HEK293 (cell line): ENCODE measurements around the gene MAP7D1.

Experiments
- CTCF ChIA-PET: fragments of 350-600 bp; formaldehyde crosslinking; extraction: SDS; loops from one replicate; lab custom pipeline; 2021; ENCODE audit warnings: antibody characterized with exemption; lab: Yijun Ruan, JAX
- POLR2A ChIA-PET: fragments of 300-600 bp; formaldehyde crosslinking; extraction: SDS; loops from one replicate; lab custom pipeline; 2020; ENCODE audit warnings: antibody characterized with exemption, inconsistent platforms; lab: Yijun Ruan, JAX
- H3K27ac ChIP-seq: fragments of 200-500 bp; sonication (Bioruptor generic); 2 replicates; pipeline ENCODE4 v1.5.1; 2014; ENCODE audit warnings: low read depth, low read length, control low read depth, inconsistent platforms; ENCODE audit errors: extremely low read depth
- H3K36me3 ChIP-seq, 2 experiments: fragments of 200-500 bp in 1 of 2; sonication (Bioruptor generic) in 1 of 2; 1 replicate in 1 of 2; 2 replicates in 1 of 2; pipeline ENCODE4 v1.5.1; 2014 to 2017; ENCODE audit warnings: inconsistent platforms in 2 of 2, low read length in 2 of 2; ENCODE audit not compliant: control insufficient read depth in 2 of 2, insufficient read depth in 1 of 2
- H3K4me1 ChIP-seq: fragments of 200-500 bp; sonication (Bioruptor generic); 2 replicates; pipeline ENCODE4 v1.5.1; 2014; ENCODE audit warnings: mild to moderate bottlenecking, low read length, inconsistent platforms; ENCODE audit not compliant: control insufficient read depth, insufficient read depth
- H3K4me3 ChIP-seq: 2 replicates; pipeline ENCODE4 v1.5.1; 2011; ENCODE audit warnings: low read depth, mild to moderate bottlenecking, control low read depth, low read length, moderate library complexity
- H3K9me3 ChIP-seq: fragments of 200-500 bp; sonication (Bioruptor generic); 2 replicates; pipeline ENCODE4 v1.5.1; 2014; ENCODE audit warnings: low read depth, low read length, inconsistent platforms; ENCODE audit not compliant: control insufficient read depth, insufficient read depth
- GLI2 ChIP-seq: fragments of 450-650 bp; formaldehyde crosslinking; IDR thresholded peaks from 2 replicates; pipeline ENCODE4; 2017; ENCODE audit warnings: missing biosample characterization, missing genetic modification characterization, low read depth, borderline replicate concordance
- MEIS1 ChIP-seq: sonication (generic); formaldehyde crosslinking; IDR thresholded peaks from 2 replicates; pipeline ENCODE4 v1.8.1; 2022; ENCODE audit warnings: missing genetic modification reagents, mild to moderate bottlenecking, borderline replicate concordance
- TCF7L2 ChIP-seq: IDR thresholded peaks from 2 replicates; pipeline ENCODE4 v1.6.1; 2011; ENCODE audit warnings: low read depth, mild to moderate bottlenecking, inconsistent platforms, low read length, moderate library complexity, borderline replicate concordance
- ZNF174 ChIP-seq: fragments of 450-650 bp; formaldehyde crosslinking; IDR thresholded peaks from 2 replicates; pipeline ENCODE4 v1.5.0; 2017; ENCODE audit warnings: missing biosample characterization, mild to moderate bottlenecking, missing genetic modification characterization
- ZNF184 ChIP-seq: fragments of 450-650 bp; IDR thresholded peaks from 2 replicates; pipeline ENCODE4 v1.5.1; 2018; ENCODE audit warnings: missing biosample characterization, mild to moderate bottlenecking, missing genetic modification characterization
- ZNF23 ChIP-seq: fragments of 450-650 bp; formaldehyde crosslinking; IDR thresholded peaks from 2 replicates; pipeline ENCODE4 v1.5.1; 2016; ENCODE audit warnings: missing biosample characterization, missing genetic modification characterization, borderline replicate concordance
- ZNF324 ChIP-seq: fragments of 450-650 bp; formaldehyde crosslinking; IDR thresholded peaks from 2 replicates; pipeline ENCODE4 v1.5.1; 2016; ENCODE audit warnings: missing biosample characterization, missing genetic modification characterization
- ZNF777 ChIP-seq: fragments of 450-650 bp; formaldehyde crosslinking; IDR thresholded peaks from 2 replicates; pipeline ENCODE4 v1.5.1; 2017; ENCODE audit warnings: missing biosample characterization, missing genetic modification characterization, borderline replicate concordance
- ZSCAN18 ChIP-seq: fragments of 450-650 bp; formaldehyde crosslinking; IDR thresholded peaks from 2 replicates; pipeline ENCODE4 v1.5.1; 2016; ENCODE audit warnings: missing biosample characterization, missing genetic modification characterization
- ZXDB ChIP-seq: fragments of 450-650 bp; formaldehyde crosslinking; IDR thresholded peaks from 2 replicates; pipeline ENCODE4 v1.5.1; 2016; ENCODE audit warnings: missing biosample characterization, missing genetic modification characterization
- TF ChIP-seq, protein P1 (sequence below): fragments of 450-650 bp; IDR thresholded peaks from 2 replicates; pipeline ENCODE4 v1.5.1; 2018; ENCODE audit warnings: missing biosample characterization, mild to moderate bottlenecking, missing genetic modification characterization
- TF ChIP-seq, protein P2 (sequence below): fragments of 450-650 bp; formaldehyde crosslinking; IDR thresholded peaks from 2 replicates; pipeline ENCODE4 v1.5.1; 2016; ENCODE audit warnings: missing biosample characterization, missing genetic modification characterization

Gene MAP7D1

GRCh38 chr1:36172017-36172747 lies 16.2 kb downstream of the MAP7D1 start:
- no peak overlapping the region for H3K4me3 ChIP-seq
- ChIA-PET CTCF (interaction anchor here (1.0 kb wide), 1 partner anchor 13 kb away, joined by 3 read pairs; no protein-coding TSS in a partner anchor), POLR2A (no interaction called here)
- H3K27ac ChIP-seq, result no peak overlapping the region
- H3K36me3 ChIP-seq, result peaks cover 12 to 94% of the 10 kb centered on the region in 2 experiments
- H3K4me1 ChIP-seq, result no peaks in the 10 kb centered on the region
- TF ChIP-seq, protein P1, sequence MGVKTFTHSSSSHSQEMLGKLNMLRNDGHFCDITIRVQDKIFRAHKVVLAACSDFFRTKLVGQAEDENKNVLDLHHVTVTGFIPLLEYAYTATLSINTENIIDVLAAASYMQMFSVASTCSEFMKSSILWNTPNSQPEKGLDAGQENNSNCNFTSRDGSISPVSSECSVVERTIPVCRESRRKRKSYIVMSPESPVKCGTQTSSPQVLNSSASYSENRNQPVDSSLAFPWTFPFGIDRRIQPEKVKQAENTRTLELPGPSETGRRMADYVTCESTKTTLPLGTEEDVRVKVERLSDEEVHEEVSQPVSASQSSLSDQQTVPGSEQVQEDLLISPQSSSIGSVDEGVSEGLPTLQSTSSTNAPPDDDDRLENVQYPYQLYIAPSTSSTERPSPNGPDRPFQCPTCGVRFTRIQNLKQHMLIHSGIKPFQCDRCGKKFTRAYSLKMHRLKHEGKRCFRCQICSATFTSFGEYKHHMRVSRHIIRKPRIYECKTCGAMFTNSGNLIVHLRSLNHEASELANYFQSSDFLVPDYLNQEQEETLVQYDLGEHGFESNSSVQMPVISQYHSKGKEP (tag by site-specific recombination), result no peak
- TF ChIP-seq, all 188 proteins: peak for 0
- H3K9me3 ChIP-seq, result no peaks in the 10 kb centered on the region

DNA sequence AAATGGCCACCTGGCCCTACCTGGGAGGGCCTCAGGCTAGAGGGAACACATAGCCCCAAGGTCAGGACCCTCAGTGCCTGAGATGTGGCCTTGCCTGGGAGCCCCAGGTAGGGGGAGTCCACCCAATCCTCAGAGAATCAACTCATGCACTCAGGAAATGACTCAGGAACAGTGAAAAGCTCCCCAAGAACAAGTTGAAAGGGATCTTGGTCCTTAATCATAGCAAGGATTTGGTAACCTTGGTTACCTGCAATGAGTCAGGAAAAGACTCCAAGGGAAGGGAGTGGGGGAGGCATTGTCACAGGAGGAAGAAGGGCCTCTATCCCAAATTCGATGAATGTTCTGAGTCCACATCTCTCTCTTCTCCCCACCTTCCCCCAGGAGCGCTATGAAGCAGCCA lies 17.0 kb downstream of the MAP7D1 start:
- H3K4me1 ChIP-seq, result no peaks in the 10 kb centered on the region
- H3K27ac ChIP-seq, result no peak overlapping the region
- no peak overlapping the region for H3K4me3 ChIP-seq
- H3K9me3 ChIP-seq, result no peaks in the 10 kb centered on the region
- CTCF ChIA-PET, result interaction anchor here (1.0 to 1.4 kb wide), 3 partner anchors 14 to 196 kb away, joined by 3 to 6 read pairs (median 3); no protein-coding TSS in a partner anchor
- peaks cover 17 to 95% of the 10 kb centered on the region in 2 experiments for H3K36me3 ChIP-seq
- TF ChIP-seq ZXDB (tag by site-specific recombination) (no peak), GLI2 (tag by site-specific recombination) (no peak), ZNF174 (tag by site-specific recombination) (no peak), ZNF777 (no peak), TCF7L2 (no peak), ZNF324 (no peak), MEIS1 (no peak), ZNF184 (no peak), ZNF23 (tag by site-specific recombination) (no peak)
- TF ChIP-seq, protein P2, sequence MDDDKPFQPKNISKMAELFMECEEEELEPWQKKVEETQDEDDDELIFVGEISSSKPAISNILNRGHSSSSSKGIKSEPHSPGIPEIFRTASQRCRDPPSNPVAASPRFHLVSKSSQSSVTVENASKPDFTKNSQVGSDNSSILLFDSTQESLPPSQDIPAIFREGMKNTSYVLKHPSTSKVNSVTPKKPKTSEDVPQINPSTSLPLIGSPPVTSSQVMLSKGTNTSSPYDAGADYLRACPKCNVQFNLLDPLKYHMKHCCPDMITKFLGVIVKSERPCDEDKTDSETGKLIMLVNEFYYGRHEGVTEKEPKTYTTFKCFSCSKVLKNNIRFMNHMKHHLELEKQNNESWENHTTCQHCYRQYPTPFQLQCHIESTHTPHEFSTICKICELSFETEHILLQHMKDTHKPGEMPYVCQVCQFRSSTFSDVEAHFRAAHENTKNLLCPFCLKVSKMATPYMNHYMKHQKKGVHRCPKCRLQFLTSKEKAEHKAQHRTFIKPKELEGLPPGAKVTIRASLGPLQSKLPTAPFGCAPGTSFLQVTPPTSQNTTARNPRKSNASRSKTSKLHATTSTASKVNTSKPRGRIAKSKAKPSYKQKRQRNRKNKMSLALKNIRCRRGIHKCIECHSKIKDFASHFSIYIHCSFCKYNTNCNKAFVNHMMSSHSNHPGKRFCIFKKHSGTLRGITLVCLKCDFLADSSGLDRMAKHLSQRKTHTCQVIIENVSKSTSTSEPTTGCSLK, result no peak
- POLR2A ChIA-PET, result no interaction called here

DNA sequence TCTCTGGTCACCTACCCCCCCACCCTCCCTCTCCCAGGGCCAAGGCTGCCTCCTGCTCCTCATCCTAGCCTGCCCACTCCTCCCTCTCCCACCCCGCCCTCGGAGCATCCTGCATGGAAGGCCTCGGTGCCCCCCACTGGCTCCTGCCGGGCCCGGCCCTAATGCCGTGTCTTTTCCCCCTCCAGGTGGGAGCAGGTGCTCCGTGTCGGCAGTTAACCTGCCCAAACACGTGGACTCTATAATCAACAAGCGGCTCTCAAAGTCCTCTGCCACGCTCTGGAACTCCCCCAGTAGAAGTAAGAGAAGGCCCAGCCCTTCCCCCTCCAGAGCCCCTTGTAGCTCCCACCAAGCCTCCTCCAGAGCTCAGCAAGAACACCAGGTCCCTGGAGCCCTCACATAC lies 18.8 kb downstream of the MAP7D1 start:
- H3K4me1 ChIP-seq, result no peaks in the 10 kb centered on the region
- CTCF ChIA-PET, result interaction anchor here (1.3 kb wide), 1 partner anchor 13 kb away, joined by 6 read pairs; no protein-coding TSS in a partner anchor
- no peak overlapping the region for H3K27ac ChIP-seq
- H3K36me3 ChIP-seq, result peaks cover 17 to 100% of the 10 kb centered on the region in 2 experiments
- H3K4me3 ChIP-seq, result no peak overlapping the region
- TF ChIP-seq ZSCAN18 (tag by site-specific recombination), result no peak
- TF ChIP-seq, all 188 proteins: peak for 0
- no peaks in the 10 kb centered on the region for H3K9me3 ChIP-seq
- POLR2A ChIA-PET, result interaction anchor here (1.2 kb wide), 1 partner anchor 14 kb away, joined by 3 read pairs; no protein-coding TSS in a partner anchor
